Measurements from ENCODE around the gene ZNF491.

Gene ZNF491
- long read RNA-seq: 0 reads

DNA sequence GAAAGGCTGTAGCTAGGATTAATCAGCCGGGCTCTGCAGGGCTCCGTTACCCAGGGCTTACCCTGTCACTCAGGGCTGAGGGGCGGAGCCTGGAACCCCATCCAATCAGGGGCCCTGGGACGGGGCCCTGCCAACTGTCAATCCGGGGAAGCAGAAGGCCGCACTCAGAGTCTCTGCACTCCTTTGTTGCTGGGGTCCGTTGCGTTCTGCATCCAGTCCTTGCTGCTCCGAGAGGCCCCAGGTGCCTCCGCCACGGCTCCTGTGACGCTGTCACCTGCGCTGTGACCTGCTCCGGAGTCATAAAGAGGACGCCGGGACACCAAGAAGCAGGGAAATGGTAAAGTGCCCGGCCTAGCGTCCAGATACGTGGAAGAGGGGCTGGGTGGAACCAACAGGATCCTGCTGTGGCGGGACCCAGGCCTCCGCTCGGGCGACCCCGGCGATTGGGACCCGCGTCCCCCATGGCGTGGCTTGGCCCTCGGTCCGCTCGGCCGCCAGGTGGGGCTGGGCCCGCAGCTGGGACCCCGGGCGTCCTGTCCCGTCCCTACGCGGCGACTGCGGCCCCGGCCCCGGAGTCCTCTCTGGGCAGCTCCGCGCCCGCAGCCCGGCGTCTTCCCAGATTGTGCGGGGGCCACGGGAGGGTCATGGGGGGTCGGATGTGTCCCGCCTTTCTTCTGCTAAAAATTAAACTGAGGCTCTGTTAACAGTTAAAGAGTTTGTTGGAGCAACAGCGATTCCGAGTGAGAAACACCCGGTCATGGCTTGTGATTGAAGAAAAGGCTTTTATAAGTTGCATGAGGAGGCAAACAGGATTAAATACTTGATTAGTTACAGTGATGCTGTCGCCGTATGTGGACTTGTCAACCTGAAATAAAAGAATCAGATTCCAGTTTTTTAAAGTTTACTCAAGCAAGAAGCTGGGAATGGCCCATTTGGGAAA lies at the start of gene ZNF491:
Gene ZNF491, plus strand, starts transcription at position 133 of the 940 bp plus-strand sequence. CDS start 7,431 bp downstream, outside the sequence.
- DNase-seq (ENCODE audit: low read depth in 1 of 2, low spot score in 1 of 2): peak in 1 of 2 experiments; percentile 63
- Histone ChIP-seq H3K27me3 (ENCODE audit: insufficient read depth, poor library complexity, severe bottlenecking) (no peaks in the 10 kb centered on the region), H3K4me3 (replicated peaks; ENCODE audit: insufficient read depth, low read length) (no peak within 1 kb of the TSS), H3K27ac (replicated peaks) (no peak within 1 kb of the TSS)
- TF ChIP-seq GABPA (IDR thresholded peaks at IDR 0.05; ENCODE audit: low read depth) (no peak), POLR2AphosphoS5 (IDR thresholded peaks at IDR 0.05; ENCODE audit: low read depth) (no peak), SPI1 (IDR thresholded peaks at IDR 0.05; ENCODE audit: borderline replicate concordance, low read depth) (no peak)
- TF ChIP-seq, protein P1, sequence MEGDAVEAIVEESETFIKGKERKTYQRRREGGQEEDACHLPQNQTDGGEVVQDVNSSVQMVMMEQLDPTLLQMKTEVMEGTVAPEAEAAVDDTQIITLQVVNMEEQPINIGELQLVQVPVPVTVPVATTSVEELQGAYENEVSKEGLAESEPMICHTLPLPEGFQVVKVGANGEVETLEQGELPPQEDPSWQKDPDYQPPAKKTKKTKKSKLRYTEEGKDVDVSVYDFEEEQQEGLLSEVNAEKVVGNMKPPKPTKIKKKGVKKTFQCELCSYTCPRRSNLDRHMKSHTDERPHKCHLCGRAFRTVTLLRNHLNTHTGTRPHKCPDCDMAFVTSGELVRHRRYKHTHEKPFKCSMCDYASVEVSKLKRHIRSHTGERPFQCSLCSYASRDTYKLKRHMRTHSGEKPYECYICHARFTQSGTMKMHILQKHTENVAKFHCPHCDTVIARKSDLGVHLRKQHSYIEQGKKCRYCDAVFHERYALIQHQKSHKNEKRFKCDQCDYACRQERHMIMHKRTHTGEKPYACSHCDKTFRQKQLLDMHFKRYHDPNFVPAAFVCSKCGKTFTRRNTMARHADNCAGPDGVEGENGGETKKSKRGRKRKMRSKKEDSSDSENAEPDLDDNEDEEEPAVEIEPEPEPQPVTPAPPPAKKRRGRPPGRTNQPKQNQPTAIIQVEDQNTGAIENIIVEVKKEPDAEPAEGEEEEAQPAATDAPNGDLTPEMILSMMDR (IDR thresholded peaks at IDR 0.05; ENCODE audit: insufficient read depth, low read length): no peak
- TF ChIP-seq, protein P2, sequence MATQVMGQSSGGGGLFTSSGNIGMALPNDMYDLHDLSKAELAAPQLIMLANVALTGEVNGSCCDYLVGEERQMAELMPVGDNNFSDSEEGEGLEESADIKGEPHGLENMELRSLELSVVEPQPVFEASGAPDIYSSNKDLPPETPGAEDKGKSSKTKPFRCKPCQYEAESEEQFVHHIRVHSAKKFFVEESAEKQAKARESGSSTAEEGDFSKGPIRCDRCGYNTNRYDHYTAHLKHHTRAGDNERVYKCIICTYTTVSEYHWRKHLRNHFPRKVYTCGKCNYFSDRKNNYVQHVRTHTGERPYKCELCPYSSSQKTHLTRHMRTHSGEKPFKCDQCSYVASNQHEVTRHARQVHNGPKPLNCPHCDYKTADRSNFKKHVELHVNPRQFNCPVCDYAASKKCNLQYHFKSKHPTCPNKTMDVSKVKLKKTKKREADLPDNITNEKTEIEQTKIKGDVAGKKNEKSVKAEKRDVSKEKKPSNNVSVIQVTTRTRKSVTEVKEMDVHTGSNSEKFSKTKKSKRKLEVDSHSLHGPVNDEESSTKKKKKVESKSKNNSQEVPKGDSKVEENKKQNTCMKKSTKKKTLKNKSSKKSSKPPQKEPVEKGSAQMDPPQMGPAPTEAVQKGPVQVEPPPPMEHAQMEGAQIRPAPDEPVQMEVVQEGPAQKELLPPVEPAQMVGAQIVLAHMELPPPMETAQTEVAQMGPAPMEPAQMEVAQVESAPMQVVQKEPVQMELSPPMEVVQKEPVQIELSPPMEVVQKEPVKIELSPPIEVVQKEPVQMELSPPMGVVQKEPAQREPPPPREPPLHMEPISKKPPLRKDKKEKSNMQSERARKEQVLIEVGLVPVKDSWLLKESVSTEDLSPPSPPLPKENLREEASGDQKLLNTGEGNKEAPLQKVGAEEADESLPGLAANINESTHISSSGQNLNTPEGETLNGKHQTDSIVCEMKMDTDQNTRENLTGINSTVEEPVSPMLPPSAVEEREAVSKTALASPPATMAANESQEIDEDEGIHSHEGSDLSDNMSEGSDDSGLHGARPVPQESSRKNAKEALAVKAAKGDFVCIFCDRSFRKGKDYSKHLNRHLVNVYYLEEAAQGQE (IDR thresholded peaks at IDR 0.05; ENCODE audit: insufficient replicate concordance, low read depth): no peak

DNA sequence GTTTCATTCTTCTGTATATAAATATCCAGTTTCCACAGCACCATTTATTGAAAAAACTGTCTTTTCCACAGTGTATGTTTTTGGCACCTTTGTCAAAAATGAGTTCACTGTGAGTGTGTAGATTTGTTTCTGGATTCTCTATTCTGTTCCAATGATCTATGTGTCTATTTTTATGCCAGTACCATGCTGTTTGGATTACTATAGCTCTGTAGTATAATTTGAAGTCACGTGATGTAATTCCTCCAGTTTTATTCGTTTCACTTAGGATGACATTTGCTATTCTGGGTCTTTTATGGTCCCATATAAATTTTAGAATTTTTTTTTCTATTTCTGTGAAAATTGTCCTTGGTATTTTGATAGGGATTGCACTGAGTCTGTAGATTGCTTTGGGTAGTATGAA lies 48.6 kb upstream of the ZNF491 start:
- Histone ChIP-seq H3K27ac (replicated peaks) (no peak overlapping the region), H3K27me3 (ENCODE audit: insufficient read depth, poor library complexity, severe bottlenecking) (no peaks in the 10 kb centered on the region), H3K4me3 (replicated peaks; ENCODE audit: insufficient read depth, low read length) (no peak overlapping the region)
- TF ChIP-seq GABPA (IDR thresholded peaks at IDR 0.05; ENCODE audit: low read depth) (no peak), SPI1 (IDR thresholded peaks at IDR 0.05; ENCODE audit: borderline replicate concordance, low read depth) (no peak), POLR2AphosphoS5 (IDR thresholded peaks at IDR 0.05; ENCODE audit: low read depth) (no peak)
- TF ChIP-seq, protein P1 (IDR thresholded peaks at IDR 0.05; ENCODE audit: insufficient read depth, low read length): no peak
- TF ChIP-seq, protein P2 (IDR thresholded peaks at IDR 0.05; ENCODE audit: insufficient replicate concordance, low read depth): no peak
- DNase-seq (ENCODE audit: low read depth in 1 of 2, low spot score in 1 of 2): no peak

DNA sequence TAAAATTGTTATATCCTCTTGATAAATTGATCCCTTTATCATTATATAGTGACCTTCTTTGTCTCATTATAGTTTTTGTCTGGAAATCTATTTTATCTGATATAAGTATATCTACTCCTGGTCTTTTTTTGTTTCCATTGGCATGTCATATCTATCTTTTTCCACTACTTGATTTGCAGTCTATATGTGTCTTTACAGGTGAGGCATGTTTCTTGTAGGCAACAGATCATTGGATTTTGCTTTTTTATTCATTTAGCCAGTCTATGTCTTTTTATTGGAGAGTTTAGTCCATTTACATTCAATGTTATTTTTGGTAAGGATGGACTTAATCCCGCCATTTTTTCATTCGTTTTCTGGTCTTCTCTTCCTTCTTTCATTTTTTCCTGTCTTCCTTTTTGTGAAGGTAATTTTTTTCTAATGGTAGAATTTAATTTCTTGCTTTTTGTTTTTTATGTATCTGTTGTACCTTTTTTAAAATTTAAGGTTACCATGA lies 46.0 kb upstream of the ZNF491 start:
- Histone ChIP-seq H3K27me3 (ENCODE audit: insufficient read depth, poor library complexity, severe bottlenecking) (no peaks in the 10 kb centered on the region), H3K27ac (replicated peaks) (no peak overlapping the region), H3K4me3 (replicated peaks; ENCODE audit: insufficient read depth, low read length) (no peak overlapping the region)
- TF ChIP-seq, protein P1 (IDR thresholded peaks at IDR 0.05; ENCODE audit: insufficient read depth, low read length): no peak
- TF ChIP-seq GABPA (IDR thresholded peaks at IDR 0.05; ENCODE audit: low read depth): no peak
- TF ChIP-seq, protein P2 (IDR thresholded peaks at IDR 0.05; ENCODE audit: insufficient replicate concordance, low read depth): no peak
- no peak for TF ChIP-seq SPI1 (IDR thresholded peaks at IDR 0.05; ENCODE audit: borderline replicate concordance, low read depth)
- no peak for TF ChIP-seq POLR2AphosphoS5 (IDR thresholded peaks at IDR 0.05; ENCODE audit: low read depth)
- no peak for DNase-seq (ENCODE audit: low read depth in 1 of 2, low spot score in 1 of 2)
